Measurements from ENCODE around the gene RNLS.

RNLS gene

GRCh38 chr10:88592381-88592780 lies 9.3 kb upstream of the RNLS start:
- Histone ChIP-seq H3K4me3 (ENCODE audit: low read depth, low read length, poor library complexity, severe bottlenecking) (no peak overlapping the region), H3K27me3 (ENCODE audit: insufficient read depth, low read length) (no peaks in the 10 kb centered on the region), H3K36me3 (ENCODE audit: insufficient read depth, low read length) (no peaks in the 10 kb centered on the region), H2AFZ (ENCODE audit: low read length) (no peak overlapping the region), H3K4me2 (ENCODE audit: low read length) (no peak overlapping the region), H3K9ac (ENCODE audit: low read length) (no peak overlapping the region), H3K9me3 (ENCODE audit: low read length) (no peaks in the 10 kb centered on the region), H3K27ac (ENCODE audit: low read depth, low read length, poor library complexity, severe bottlenecking) (no peak overlapping the region), H3K79me2 (ENCODE audit: insufficient read depth, low read length) (no peaks in the 10 kb centered on the region), H3K9me2 (ENCODE audit: low read depth, low read length) (no peaks in the 10 kb centered on the region), H3K4me1 (ENCODE audit: insufficient read depth, low read length, severe bottlenecking) (no peaks in the 10 kb centered on the region), H3F3A (ENCODE audit: insufficient read depth, low read length) (no peaks in the 10 kb centered on the region), H4K20me1 (ENCODE audit: insufficient read depth, low read length) (no peaks in the 10 kb centered on the region)
- TF ChIP-seq CTCF (IDR thresholded peaks at IDR 0.05; ENCODE audit: low read length): no peak
- no peak for TF ChIP-seq EZH2 (IDR thresholded peaks at IDR 0.05; ENCODE audit: borderline replicate concordance, low read length)

GRCh38 chr10:88586462-88586861 lies 3.3 kb upstream of the RNLS start, which contains the start of gene LIPJ:
Gene LIPJ (plus strand): TSS chr10:88586762. CDS start chr10:88590688, 3,926 bp downstream.
- Histone ChIP-seq H3K27me3 (ENCODE audit: insufficient read depth, low read length) (no peaks in the 10 kb centered on the region), H3K4me2 (ENCODE audit: low read length) (no peak within 1 kb of the TSS), H3F3A (ENCODE audit: insufficient read depth, low read length) (no peaks in the 10 kb centered on the region), H3K27ac (ENCODE audit: low read depth, low read length, poor library complexity, severe bottlenecking) (no peak within 1 kb of the TSS), H3K4me1 (ENCODE audit: insufficient read depth, low read length, severe bottlenecking) (peaks cover 14% of the 10 kb centered on the region), H3K9me2 (ENCODE audit: low read depth, low read length) (no peaks in the 10 kb centered on the region), H3K79me2 (ENCODE audit: insufficient read depth, low read length) (no peaks in the 10 kb centered on the region), H3K9ac (ENCODE audit: low read length) (no peak within 1 kb of the TSS), H3K4me3 (ENCODE audit: low read depth, low read length, poor library complexity, severe bottlenecking) (no peak within 1 kb of the TSS), H3K9me3 (ENCODE audit: low read length) (no peaks in the 10 kb centered on the region), H2AFZ (ENCODE audit: low read length) (no peak within 1 kb of the TSS), H3K36me3 (ENCODE audit: insufficient read depth, low read length) (no peaks in the 10 kb centered on the region), H4K20me1 (ENCODE audit: insufficient read depth, low read length) (no peaks in the 10 kb centered on the region)
- no peak for TF ChIP-seq EZH2 (IDR thresholded peaks at IDR 0.05; ENCODE audit: borderline replicate concordance, low read length)
- TF ChIP-seq CTCF (IDR thresholded peaks at IDR 0.05; ENCODE audit: low read length): no peak

DNA sequence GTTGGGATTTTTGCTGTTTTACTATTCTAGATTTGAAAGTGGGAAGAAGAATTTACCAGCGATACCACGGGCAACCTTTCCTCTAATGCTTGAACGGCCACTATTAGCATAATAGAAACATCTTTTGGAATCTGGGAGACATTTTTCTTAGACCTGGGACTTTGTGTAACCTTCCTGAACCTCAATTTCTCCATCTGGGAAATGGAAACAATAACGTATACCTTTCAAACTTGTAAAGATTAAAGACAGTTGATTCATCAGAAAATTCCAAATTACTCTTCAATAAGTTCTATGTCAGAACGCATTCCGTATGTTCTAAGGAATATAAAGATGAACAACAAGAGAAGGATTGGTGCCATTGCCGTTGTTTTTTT lies 453 bp upstream of the RNLS start:
- Histone ChIP-seq H3K4me3 (ENCODE audit: low read depth, low read length, poor library complexity, severe bottlenecking) (peak overlapping the region; percentile 59), H3K4me1 (ENCODE audit: insufficient read depth, low read length, severe bottlenecking) (peaks cover 14% of the 10 kb centered on the region), H3K9ac (ENCODE audit: low read length) (peak overlapping the region; percentile 63), H3K4me2 (ENCODE audit: low read length) (peak overlapping the region; percentile 68), H3K9me3 (ENCODE audit: low read length) (no peaks in the 10 kb centered on the region), H2AFZ (ENCODE audit: low read length) (no peak overlapping the region), H3K27ac (ENCODE audit: low read depth, low read length, poor library complexity, severe bottlenecking) (no peak overlapping the region), H3K79me2 (ENCODE audit: insufficient read depth, low read length) (no peaks in the 10 kb centered on the region), H3K27me3 (ENCODE audit: insufficient read depth, low read length) (no peaks in the 10 kb centered on the region), H3K36me3 (ENCODE audit: insufficient read depth, low read length) (no peaks in the 10 kb centered on the region), H3F3A (ENCODE audit: insufficient read depth, low read length) (no peaks in the 10 kb centered on the region), H4K20me1 (ENCODE audit: insufficient read depth, low read length) (no peaks in the 10 kb centered on the region), H3K9me2 (ENCODE audit: low read depth, low read length) (no peaks in the 10 kb centered on the region)
- TF ChIP-seq CTCF (IDR thresholded peaks at IDR 0.05; ENCODE audit: low read length): no peak

Measured in OCI-LY1 (cell line).